Activated CD4-positive, alpha-beta T cell treated with anti-CD3 and anti-CD28 coated beads, Interleukin-2, Interleukin-6, amounts not matched to agents 100 ng/mL and 50 ng/mL, durations not matched to agents 16 hours and 8 hours (primary cell): Measurements from ENCODE around the gene DOCK11.
"Not testable (repeated sequence)": the region's sequence is repeated elsewhere in the genome, so short reads cannot be mapped to it uniquely, and the experiment has no call there.

Source experiments
- DNase-seq: peaks from one replicate; pipeline ENCODE4 v3.0.0-alpha.2; 2020

DOCK11 gene

DNA sequence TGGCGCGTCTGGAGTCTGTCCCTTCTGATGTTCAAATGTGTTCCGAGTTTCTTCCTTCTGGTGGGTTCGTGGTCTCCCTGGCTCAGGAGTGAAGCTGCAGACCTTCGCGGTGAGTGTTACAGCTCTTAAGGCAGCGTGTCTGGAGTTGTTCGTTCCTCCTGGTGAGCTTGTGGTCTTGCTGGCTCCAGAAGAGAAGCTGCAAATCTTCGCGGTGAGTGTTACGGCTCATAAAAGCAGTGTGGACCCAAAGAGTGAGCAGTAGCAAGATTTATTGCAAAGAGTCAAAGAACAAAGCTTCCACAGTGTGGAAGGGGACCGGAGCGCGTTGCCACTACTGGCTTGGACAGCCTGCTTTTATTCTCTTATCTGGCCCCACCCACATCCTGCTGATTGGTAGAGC is 220.3 kb downstream of the DOCK11 start:
- DNase-seq: not testable (repeated sequence)

DNA sequence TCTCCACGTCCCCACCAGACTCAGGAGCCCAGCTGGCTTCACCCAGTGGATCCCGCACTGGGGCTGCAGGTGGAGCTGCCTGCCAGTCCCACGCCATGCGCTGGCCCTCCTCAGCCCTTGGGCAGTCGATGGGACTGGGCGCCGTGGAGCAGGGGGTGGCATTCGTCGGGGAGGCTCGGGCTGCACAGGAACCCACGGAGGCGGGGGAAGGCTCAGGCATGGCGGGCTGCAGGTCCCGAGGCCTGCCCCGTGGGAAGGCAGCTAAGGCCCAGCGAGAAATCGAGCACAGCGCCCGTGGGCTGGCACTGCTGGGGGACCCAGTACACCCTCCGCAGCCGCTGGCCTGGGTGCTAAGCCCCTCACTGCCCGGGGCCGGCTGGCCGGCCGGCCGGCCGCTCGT is 221.2 kb downstream of the DOCK11 start:
- not testable (repeated sequence) for DNase-seq

DNA sequence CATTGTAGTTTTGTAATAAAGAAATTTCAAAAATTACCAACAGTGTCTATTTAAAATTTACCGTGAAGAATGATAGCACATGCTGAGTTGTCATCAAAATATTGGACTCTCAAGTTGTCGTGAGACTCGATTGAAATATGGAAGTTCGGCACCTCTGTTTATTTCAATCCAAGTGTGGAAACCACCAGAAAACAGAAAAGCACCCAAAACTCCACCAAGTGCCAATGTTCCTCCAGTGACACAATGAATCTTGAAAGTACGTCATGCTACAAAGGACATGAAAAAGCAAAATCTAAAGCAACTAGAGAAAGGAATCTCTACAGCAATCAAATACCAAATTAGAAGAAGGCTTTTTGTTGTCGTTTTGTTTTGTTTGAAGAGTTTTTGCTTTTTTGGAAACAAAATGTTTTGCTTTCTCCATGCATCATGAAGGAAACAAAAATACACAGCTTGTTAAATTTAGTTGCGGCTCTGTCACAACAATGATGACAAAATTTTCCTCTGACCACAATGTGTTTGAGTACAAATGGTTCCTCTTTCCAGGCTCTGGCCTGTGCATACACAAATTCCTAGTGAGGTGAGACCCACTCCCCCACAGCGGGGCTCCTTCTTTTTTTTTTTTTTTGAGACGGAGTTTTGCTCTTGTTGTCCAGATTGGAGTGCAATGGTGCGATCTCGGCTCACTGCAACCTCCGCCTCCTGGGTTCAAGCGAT is 222.2 kb downstream of the DOCK11 start:
- DNase-seq: no peak

DNA sequence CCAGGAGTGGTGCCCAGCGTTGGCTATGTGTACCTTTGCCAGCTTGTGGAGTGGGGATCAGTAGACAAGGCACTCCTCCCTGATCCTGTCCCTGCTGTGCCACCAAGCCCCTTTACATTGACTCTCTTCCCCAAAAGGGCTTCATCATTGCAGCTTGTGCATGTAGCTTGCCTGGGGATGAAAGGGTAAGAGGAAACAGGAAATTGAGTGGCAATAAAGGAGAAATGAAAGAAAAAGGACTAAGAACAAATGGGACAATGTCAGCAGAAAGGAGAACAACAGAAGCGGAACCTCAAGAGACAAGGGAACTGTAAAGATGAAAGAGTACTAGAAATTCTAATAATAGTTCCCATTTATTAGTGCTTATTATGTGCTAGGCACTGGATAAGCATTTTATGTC is 223.1 kb downstream of the DOCK11 start:
- no peak for DNase-seq

DNA sequence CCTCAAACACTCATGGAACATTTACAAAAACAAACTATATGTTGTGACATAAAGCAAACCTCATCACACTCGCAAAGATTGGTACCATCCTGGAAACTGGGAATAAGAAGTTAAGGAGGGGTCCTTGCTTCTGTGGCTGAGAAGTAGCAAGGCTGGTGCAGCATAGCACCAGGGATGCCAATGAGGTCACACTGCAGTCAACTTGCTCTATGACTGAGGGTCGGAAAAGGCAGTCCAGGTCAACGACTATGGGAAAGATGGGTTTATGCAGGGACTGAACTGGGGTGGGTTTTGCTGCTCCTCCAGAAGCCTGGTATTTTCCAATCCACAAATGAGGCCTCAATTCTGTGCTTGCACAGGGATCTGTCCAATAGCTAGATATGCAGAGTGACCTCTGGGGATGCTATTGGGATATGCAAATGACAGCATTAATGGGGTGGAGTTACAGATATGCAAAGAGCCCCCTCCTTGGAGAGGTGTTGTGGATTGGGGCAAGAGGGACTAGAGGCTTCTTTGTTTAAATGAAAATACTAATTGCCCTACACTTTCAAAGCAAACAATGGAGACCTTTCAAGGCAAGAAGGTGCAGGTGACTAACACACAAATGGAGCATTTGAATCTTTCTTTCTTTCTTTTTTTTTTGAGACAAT is 224.6 kb downstream of the DOCK11 start:
- DNase-seq: no peak

DNA sequence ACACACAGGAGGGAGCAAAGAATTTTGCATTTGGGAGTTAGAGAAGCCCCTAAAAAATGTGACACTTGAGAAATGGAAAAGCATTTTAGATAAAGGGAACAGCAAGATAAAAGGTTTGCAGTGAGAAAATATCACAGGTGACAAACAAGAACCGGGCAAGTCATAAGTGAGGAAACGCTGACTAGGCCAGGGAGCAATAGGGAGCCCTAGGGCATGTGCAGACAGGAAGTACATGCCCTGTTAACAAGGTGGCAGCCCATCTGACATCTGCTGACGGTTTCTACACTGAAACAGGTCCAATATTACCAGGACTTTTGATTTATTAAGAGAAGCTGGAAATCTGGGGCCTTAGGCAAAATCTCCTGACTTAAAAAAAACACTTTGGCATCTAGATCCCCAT is 227.8 kb downstream of the DOCK11 start:
- DNase-seq: no peak

DNA sequence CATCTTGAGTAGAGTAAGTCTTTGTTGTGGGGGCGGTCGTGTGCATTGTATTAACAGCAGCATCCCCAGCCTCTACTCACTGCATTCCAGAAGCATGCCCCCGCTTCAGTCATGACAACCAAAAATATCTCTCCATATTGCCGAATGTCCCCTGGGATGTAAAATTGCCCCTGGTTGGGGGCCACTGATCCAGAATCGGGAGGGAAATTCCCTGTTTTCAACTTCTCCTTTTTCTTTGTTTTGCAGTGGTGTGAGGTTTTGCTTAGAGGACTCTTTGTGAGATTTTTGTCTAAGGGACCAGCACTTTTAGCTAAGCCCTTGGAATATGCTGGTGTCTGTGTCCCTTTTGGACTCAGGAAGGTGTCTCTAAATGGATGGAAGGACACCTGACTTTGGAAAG is 228.8 kb downstream of the DOCK11 start:
- no peak for DNase-seq

DNA sequence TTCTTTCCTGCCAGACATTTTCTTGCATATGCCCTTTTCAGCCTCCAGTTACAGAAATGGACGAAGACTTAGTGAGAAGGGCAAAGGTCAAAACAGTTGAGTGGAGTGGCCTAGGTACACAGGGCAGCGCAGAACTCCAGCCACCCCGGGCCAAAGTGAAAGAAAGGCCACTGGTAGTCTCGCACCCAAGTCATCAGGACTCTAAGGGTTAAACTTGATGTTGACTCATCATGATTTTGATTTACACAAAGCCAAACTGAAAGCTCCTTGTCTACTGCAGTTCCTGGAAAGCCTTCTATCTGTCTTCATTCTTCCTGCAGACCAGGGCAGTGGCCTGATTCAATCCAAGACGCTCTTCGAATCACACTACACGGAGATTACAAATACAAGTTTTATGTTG is 229.2 kb downstream of the DOCK11 start:
- peak; percentile 10 for DNase-seq

DNA sequence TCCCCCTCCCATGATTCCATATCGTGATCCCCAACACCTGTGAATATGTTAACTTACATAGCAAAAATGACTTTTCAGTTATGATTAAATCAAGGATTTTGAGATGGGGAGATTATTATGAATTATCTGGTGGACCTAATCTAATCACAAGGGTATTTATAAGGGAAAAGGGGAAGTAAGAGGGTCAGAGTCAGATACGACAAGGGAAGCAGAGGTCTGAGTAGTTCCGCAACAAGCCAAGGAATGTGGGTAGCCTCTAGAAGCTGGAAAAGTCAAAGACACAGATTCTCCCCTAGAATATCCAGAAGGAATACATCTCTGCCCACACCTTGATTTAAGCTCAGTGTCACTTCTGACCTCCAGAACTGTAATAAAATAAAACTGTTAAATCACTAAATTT is 230.8 kb downstream of the DOCK11 start:
- no peak for DNase-seq

DNA sequence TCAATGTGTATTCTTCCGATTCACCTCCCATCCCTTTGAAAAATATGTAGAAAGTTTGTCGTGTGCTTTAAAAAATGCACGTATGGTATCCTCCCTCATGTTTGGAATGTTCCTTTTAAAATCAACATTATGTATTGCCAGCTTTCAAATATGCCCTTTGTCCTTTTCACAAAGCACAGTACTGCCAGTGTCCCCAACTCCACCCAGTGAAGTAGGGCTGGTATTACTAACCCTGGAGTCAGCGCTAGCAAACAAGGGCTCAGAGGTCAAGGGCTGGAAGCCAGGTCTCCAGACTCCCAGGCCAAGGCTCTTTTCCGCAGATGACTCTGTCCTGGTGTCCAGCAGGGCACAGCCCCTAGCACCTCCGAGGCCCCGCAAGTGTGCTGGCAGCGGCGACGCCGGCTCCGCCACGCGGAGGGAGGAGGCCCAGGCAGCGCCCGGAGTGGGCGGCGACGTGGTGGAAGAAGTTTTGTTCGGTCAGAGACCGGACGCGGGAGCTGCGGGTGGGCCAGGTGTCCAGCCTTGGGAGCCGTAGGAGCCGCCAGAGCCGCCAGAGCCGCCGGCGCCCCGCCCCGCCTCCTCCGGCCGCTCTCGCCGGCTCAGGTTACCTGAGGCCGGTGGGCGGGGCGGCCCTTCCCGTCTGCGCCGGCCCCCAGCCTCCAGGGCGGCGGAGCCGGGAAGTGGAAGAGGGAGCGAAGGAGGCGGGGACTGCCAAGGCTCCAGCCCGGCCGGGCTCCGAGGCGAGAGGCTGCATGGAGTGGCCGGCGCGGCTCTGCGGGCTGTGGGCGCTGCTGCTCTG is 231.5 kb downstream of the DOCK11 start, which contains the start of gene IL13RA1:
IL13RA1 (plus strand) TSS at position 720 of the 799 bp plus-strand sequence; CDS start at position 753, 33 bp downstream.
- DNase-seq: peak; percentile 6

DNA sequence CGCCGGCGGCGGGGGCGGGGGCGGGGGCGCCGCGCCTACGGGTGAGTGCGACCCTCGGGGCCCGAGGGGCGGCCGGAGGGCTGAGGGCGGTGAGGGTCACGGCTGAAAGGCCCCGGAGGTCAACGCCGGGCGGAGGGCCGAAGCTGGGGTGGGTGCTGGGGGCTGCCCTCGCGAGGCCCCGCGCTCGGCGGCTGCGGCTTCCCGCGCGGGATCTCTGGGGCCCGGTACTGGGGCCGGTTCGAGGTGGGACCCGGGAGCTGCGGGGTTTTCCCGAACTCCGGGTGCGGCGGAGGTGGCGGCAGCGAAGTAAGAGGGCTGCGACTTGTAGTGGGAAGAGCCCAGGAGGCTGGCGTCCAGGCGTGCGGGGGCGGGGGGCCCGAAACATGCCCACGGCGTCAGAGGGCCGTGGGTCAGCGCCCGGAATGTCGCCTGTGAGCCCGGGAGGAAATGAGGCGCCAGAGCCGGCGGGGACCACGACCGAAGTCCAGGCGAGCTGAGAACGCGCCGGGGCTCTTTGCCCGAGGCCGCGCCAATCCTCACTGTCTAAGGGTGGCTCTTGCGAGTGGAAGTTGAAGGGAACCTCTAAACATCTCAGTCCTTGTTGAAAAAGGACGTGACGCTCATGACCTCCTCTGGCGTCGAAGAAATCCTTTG is 232.2 kb downstream of the DOCK11 start:
- no peak for DNase-seq

DNA sequence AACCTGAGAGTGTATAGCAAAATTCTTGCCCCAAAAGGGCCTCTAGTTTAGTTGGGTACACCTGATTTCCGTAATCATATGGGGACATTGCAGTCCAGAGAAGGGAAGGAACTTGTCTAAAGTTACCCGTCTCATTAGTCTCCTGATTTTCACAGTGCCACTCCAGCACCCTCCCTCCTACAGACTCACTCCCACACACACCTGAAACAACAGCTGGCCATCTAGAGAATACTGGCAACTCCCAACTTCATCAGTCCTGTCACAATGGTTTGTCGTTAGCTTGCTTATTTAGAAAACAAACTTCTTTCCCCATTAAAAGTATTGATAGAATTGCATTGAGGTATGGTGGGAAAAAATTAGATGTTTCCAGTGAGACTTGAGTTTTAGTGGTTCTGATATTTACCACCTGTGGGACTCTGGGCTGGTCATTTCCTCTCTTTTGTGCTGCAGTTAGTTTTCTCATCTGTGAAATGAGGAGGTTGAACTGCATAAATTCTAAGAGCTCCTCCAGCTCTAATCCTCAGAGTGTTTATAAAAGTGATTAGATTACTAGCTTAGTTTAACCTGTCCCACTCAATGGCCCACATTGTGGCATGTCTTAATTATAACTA is 233.5 kb downstream of the DOCK11 start:
- DNase-seq: no peak

DNA sequence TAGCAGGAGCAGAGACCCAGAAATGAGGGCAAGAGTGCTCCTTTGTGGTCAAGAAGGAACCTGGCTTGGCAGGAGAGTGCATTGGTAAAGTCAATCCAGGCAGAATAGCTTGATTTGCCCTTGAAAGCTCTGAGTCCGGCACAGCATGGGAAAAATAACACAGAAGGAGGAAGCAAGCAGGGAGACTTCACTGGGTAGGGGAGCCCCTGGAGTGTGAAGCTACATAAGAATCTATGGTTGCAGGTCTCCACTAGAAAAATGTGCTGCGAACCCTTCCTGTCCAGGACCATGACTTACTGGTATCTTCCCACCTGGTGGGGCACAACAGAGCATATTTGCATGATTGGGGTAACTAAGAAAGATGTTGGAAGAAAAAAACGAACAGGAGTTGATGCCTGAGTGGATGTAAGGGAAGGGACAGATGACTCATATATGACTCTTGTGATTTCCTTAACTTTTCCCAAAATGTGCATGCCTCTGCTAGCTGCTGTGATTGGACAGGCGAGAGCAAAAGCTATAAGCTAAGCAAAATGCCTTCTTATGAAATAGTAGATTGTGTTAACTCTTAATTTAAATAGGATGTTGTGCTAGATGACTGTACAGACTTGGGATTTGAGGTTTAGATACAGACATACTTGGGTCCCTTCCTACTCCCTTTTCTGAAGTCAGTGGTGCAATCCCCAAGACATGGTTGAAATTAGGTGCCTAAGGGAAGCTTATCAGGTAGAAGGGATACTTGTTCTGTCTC is 235.1 kb downstream of the DOCK11 start:
- no peak for DNase-seq

DNA sequence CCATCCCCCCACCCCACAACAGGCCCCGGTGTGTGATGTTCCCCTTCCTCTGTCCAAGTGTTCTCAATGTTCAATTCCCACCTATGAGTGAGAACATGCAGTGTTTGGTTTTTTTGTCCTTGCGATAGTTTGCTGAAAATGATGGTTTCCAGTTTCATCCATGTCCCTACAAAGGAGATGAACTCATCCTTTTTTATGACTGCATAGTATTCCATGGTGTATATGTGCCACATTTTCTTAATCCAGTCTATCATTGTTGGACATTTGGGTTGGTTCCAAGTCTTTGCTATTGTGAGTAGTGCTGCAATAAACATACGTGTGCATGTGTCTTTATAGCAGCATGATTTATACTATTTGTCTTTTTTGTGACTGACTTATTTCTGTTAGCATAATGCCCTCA is 236.9 kb downstream of the DOCK11 start:
- not testable (repeated sequence) for DNase-seq

DNA sequence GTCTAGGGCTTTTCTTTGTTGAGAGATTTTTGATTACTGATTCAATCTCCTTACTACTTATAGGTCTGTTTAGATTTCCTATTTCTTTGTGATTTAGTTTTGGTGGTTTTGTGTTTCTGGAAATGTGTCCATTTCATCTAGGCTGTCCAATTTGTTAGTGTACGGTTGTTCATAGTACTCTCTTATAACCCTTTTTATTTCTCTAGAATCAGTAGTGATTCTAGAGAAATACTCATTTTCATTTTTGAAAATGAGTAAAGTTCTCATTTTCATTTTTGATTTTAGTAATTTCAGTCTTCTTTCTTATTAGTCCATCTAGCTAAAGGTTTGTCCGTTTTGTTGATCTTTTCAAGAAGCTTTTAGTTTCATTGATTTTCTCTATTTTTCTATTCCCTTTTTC is 239.3 kb downstream of the DOCK11 start:
- DNase-seq: peak; percentile 7
